Breast epithelium (tissue), 4 donors: Measurements from ENCODE around the gene ZNF287. TPM values are rescaled to one million over a fixed set of nuclear protein-coding genes. Genes with fewer than 3 reads are reported as not detected.
A peak's percentile ranks its signal among the peaks of the same experiment; 100 is the strongest.

Experiments
- DNase-seq, 2 donors: peaks; one replicate each; pipeline ENCODE4 v3.0.0-alpha.2; 2019; ENCODE audit warnings: low spot score in 2 of 2
- H3K27ac ChIP-seq, 2 donors: fragments of 200-600 bp; sonication (generic) in 1 of 2; one replicate each; pipeline ENCODE4 v1.5.1; 2016 to 2019; ENCODE audit warnings: mild to moderate bottlenecking in 1 of 2
- H3K27me3 ChIP-seq, 2 donors: fragments of 200-600 bp; sonication (generic) in 1 of 2; one replicate each; pipeline versions ENCODE4 v1.5.1 to v1.6.0; 2017 to 2019; ENCODE audit warnings: control low read depth in 1 of 2, mild to moderate bottlenecking in 1 of 2
- H3K36me3 ChIP-seq: fragments of 200-600 bp; one replicate; pipeline ENCODE4 v1.5.1; 2019
- H3K4me1 ChIP-seq, 2 donors: fragments of 200-600 bp; sonication (generic); one replicate each; pipeline ENCODE4 v1.5.1; 2016 to 2019; ENCODE audit warnings: control low read depth in 1 of 2
- H3K4me3 ChIP-seq, 3 donors: fragments of 200-600 bp; sonication (generic); 1 replicate in 2 of 3; 2 replicates in 1 of 3; pipeline ENCODE4 v1.5.1; 2016 to 2019; ENCODE audit warnings: mild to moderate bottlenecking in 3 of 3, moderate library complexity in 2 of 3
- H3K9me3 ChIP-seq, 2 donors: fragments of 200-600 bp; sonication (generic) in 1 of 2; one replicate each; pipeline ENCODE4 v1.5.1; 2016 to 2019; ENCODE audit warnings: control low read depth in 1 of 2
- POLR2A ChIP-seq: fragments of 450-650 bp; IDR thresholded peaks from one replicate; pipeline ENCODE4 v1.6.1; 2016; ENCODE audit warnings: antibody characterized with exemption, mild to moderate bottlenecking, moderate library complexity
- POLR2AphosphoS5 ChIP-seq, 3 donors: sonication (generic); formaldehyde crosslinking; IDR thresholded peaks; one replicate each; pipeline ENCODE4 v1.6.1; 2017; ENCODE audit warnings: antibody characterized with exemption in 3 of 3
- intact Hi-C: fragments of 100-400 bp; cut with DNase I; formaldehyde crosslinking; loops from one replicate; pipeline ENCODE4 v1.15.1; 2023; ENCODE audit warnings: low total_unique reads
- total RNA-seq, 3 donors: library from RNA; depleted of rRNA; stranded (reverse); fragments of >200 nt; gene quantifications; one replicate each; pipeline ENCODE4 v1.1.0, GENCODE V29; 2016
- TF ChIP-seq, protein P1 (sequence below), 3 donors: fragments of 450-650 bp; IDR thresholded peaks; one replicate each; pipeline ENCODE4 v1.5.1; 2016 to 2017; ENCODE audit warnings: antibody characterized with exemption in 3 of 3, mild to moderate bottlenecking in 3 of 3, moderate library complexity in 3 of 3

The ZNF287 gene
- total RNA-seq, 3 donors from 2014 or later, result 6.2 to 12.1 (median 7.2) TPM

DNA sequence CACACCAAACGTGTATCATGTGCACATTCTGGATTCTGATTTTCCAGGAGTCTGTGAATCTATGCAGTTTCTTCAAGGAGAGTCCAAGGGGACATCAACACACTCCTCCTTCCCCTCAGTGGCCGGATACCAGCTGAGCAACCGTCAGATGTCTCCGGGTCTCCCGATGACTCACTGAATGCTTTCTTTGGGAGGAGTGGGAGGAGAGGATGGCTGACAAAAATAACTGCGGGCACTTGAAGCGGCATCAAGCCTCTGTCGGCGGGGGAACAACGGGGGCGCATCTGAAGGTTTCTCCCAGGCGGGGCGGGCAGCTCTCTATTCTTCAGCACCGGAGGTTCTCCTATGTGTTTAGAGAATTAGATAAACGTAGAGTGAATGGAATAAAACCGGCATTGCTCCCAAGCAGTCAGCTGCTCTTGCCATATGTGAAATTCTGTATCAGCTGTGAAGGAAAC is 52.4 kb downstream of the ZNF287 start:
- intact Hi-C loops, result loop anchor here (10.0 kb wide), 1 partner anchor 52 kb away; no protein-coding TSS in a partner anchor
- H3K27me3 ChIP-seq, result no peaks in the 10 kb centered on the region
- TF ChIP-seq POLR2AphosphoS5 (IDR thresholded peaks at IDR 0.05) (no peak), POLR2A (no peak)
- TF ChIP-seq, protein P1, sequence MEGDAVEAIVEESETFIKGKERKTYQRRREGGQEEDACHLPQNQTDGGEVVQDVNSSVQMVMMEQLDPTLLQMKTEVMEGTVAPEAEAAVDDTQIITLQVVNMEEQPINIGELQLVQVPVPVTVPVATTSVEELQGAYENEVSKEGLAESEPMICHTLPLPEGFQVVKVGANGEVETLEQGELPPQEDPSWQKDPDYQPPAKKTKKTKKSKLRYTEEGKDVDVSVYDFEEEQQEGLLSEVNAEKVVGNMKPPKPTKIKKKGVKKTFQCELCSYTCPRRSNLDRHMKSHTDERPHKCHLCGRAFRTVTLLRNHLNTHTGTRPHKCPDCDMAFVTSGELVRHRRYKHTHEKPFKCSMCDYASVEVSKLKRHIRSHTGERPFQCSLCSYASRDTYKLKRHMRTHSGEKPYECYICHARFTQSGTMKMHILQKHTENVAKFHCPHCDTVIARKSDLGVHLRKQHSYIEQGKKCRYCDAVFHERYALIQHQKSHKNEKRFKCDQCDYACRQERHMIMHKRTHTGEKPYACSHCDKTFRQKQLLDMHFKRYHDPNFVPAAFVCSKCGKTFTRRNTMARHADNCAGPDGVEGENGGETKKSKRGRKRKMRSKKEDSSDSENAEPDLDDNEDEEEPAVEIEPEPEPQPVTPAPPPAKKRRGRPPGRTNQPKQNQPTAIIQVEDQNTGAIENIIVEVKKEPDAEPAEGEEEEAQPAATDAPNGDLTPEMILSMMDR (IDR thresholded peaks at IDR 0.05), result no peak
- no peak overlapping the region for H3K27ac ChIP-seq
- H3K4me3 ChIP-seq, result peak overlapping the region in 2 of 3 donors; percentile 18 to 25
- no peak for DNase-seq
- H3K4me1 ChIP-seq, result no peaks in the 10 kb centered on the region
- H3K36me3 ChIP-seq, result no peaks in the 10 kb centered on the region
- H3K9me3 ChIP-seq, result no peaks in the 10 kb centered on the region

DNA sequence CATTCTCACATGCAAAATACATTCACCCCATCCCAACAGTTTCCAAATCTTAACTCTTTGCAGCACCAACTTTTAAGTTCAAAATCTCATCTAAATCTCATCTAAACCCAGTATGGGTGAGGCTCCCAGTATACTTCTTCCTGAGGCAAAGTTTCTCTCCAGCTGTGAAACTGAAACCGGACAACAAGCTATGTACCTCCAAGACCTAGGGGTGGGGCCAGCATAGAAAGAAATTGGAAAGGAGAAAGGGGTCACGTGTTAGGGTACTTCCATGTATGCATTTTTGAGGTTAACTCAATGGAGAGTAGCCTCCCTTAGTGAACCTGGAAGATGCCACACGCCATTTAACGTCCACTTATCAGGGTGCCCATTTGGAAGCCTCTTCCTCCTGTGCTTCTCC is 53.1 kb downstream of the ZNF287 start:
- no peak for DNase-seq
- H3K4me1 ChIP-seq, result no peaks in the 10 kb centered on the region
- no peaks in the 10 kb centered on the region for H3K27me3 ChIP-seq
- TF ChIP-seq, protein P1 (IDR thresholded peaks at IDR 0.05), result no peak
- TF ChIP-seq POLR2A (no peak), POLR2AphosphoS5 (IDR thresholded peaks at IDR 0.05) (no peak)
- intact Hi-C loops, result loop anchor here (10.0 kb wide), 1 partner anchor 51 kb away; no protein-coding TSS in a partner anchor
- H3K4me3 ChIP-seq, result no peak overlapping the region
- H3K36me3 ChIP-seq, result no peaks in the 10 kb centered on the region
- no peak overlapping the region for H3K27ac ChIP-seq
- no peaks in the 10 kb centered on the region for H3K9me3 ChIP-seq

DNA sequence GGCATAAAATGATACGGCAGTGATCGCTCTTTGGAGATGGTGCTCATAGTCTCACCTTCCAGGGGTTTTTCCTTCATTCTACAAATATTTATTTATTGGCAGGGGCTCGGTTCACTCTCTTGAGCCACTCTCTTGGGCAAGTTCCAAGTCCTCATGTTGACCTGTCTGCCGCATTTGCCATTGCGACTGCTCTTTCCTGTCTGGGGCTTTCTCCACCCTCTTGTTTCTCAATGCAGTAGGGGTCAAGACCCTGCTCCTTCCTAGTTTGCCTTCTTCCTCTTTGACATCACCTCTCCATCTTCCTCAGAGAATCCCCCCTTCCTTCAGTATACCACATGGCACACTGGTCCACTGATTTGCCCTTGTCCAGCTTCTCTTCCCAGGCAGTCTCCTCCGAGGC is 55.1 kb downstream of the ZNF287 start:
- DNase-seq, result no peak
- no peak overlapping the region for H3K4me3 ChIP-seq
- intact Hi-C loops, result loop anchor here (10.0 kb wide), 1 partner anchor 49 kb away; no protein-coding TSS in a partner anchor
- H3K36me3 ChIP-seq, result no peaks in the 10 kb centered on the region
- TF ChIP-seq, protein P1 (IDR thresholded peaks at IDR 0.05), result no peak
- TF ChIP-seq POLR2A (no peak), POLR2AphosphoS5 (IDR thresholded peaks at IDR 0.05) (no peak)
- no peaks in the 10 kb centered on the region for H3K27me3 ChIP-seq
- H3K4me1 ChIP-seq, result no peaks in the 10 kb centered on the region
- H3K9me3 ChIP-seq, result no peaks in the 10 kb centered on the region
- no peak overlapping the region for H3K27ac ChIP-seq

DNA sequence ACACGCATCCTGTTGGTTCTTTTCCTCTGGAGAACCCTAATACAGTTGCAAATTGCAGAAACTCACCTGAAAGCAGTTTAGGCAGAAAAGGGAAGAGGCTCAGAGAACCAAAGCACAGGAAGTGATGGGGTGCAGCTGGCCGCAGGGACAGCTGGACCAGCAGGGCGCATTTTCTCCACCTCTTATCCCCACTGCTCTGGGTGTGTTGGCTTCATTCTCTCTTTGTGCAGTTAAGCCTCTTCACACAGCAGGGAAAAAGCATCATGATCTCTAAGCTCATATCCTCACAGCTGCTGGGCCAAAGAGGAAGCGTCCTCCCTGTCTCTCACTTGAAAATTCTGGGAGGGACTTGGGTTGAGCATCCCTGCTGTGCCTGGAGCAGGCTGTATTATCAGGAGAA is 57.0 kb downstream of the ZNF287 start:
- no peaks in the 10 kb centered on the region for H3K36me3 ChIP-seq
- TF ChIP-seq, protein P1 (IDR thresholded peaks at IDR 0.05), result no peak
- TF ChIP-seq POLR2A (no peak), POLR2AphosphoS5 (IDR thresholded peaks at IDR 0.05) (no peak)
- intact Hi-C loops, result loop anchor here (10.0 kb wide), 1 partner anchor 47 kb away; no protein-coding TSS in a partner anchor
- no peak overlapping the region for H3K4me3 ChIP-seq
- no peaks in the 10 kb centered on the region for H3K9me3 ChIP-seq
- DNase-seq, result no peak
- no peaks in the 10 kb centered on the region for H3K27me3 ChIP-seq
- H3K4me1 ChIP-seq, result no peaks in the 10 kb centered on the region
- no peak overlapping the region for H3K27ac ChIP-seq

DNA sequence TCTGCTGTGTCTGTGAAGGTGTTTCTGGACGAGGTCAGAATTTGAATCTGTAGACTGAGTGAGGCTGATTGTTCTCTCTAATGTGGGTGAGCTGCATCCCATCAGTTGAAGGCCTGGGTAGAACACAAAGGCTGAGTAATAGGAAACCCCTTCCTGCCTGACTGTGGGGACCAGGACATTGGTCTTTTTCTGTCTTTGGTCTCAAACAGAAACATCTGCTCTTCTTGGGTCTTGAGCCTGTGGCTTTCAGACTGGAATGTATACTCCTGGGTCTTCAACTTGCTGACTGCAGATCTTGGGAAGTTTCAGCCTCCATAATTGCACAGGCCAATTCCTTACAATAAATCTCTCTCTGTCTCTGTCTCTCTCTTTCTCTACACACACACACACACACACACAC is 57.4 kb downstream of the ZNF287 start:
- Histone ChIP-seq H3K4me3 (no peak overlapping the region), H3K27ac (no peak overlapping the region), H3K36me3 (no peaks in the 10 kb centered on the region), H3K9me3 (no peaks in the 10 kb centered on the region), H3K27me3 (no peaks in the 10 kb centered on the region), H3K4me1 (no peaks in the 10 kb centered on the region)
- intact Hi-C loops, result loop anchor here (10.0 kb wide), 1 partner anchor 47 kb away; no protein-coding TSS in a partner anchor
- DNase-seq, result no peak
- TF ChIP-seq, protein P1 (IDR thresholded peaks at IDR 0.05), result no peak
- no peak for TF ChIP-seq POLR2A
- TF ChIP-seq POLR2AphosphoS5 (IDR thresholded peaks at IDR 0.05), result no peak
